GM10248 (cell line): ENCODE results near the gene MTSS2.

Experiments used
- CTCF ChIA-PET: fragments of 300-600 bp; sonication (Branson Sonifier 250); formaldehyde crosslinking; extraction: SDS; loops from one replicate; lab custom pipeline; 2021; ENCODE audit warnings: antibody characterized with exemption; lab: Yijun Ruan, JAX
- POLR2A ChIA-PET: fragments of 350-650 bp; sonication (Branson Sonifier 250); formaldehyde crosslinking; extraction: SDS; loops from one replicate; lab custom pipeline; 2020; ENCODE audit warnings: antibody characterized with exemption; lab: Yijun Ruan, JAX
- DNase-seq: peaks from one replicate; pipeline ENCODE4 v3.0.0; 2012; ENCODE audit errors: extremely low spot score
- CTCF ChIP-seq: IDR thresholded peaks from 2 replicates; pipeline ENCODE4 v1.5.1; 2012; ENCODE audit warnings: mild to moderate bottlenecking, low read depth; ENCODE audit errors: extremely low read depth, missing control alignments, control extremely low read depth

Gene MTSS2

GRCh38 chr16:70711211-70712031, 25.6 kb upstream of the MTSS2 start:
- ChIA-PET POLR2A (no interaction called here), CTCF (interaction anchor here (1.3 kb wide), 1 partner anchor 17 kb away, joined by 3 read pairs; no protein-coding TSS in a partner anchor)
- DNase-seq = no peak
- TF ChIP-seq CTCF = no peak

- TF ChIP-seq CTCF = no peak
- CTCF ChIA-PET = interaction anchor here (0.7 to 1.3 kb wide), 2 partner anchors 18 to 56 kb away, joined by 3 to 4 read pairs; no protein-coding TSS in a partner anchor
- no peak for DNase-seq
- POLR2A ChIA-PET = no interaction called here
These were observed 24.8 kb upstream of the MTSS2 start for GRCh38 chr16:70710422-70711210.

GRCh38 chr16:70709942-70710341, 24.1 kb upstream of the MTSS2 start:
- no peak for DNase-seq
- TF ChIP-seq CTCF = no peak
- CTCF ChIA-PET = interaction anchor here (1.3 kb wide), 1 partner anchor 10 kb away, joined by 4 read pairs; no protein-coding TSS in a partner anchor
- POLR2A ChIA-PET = no interaction called here

GRCh38 chr16:70709457-70709856, 23.6 kb upstream of the MTSS2 start:
- TF ChIP-seq CTCF = no peak
- no peak for DNase-seq
- CTCF ChIA-PET = interaction anchor here (1.3 kb wide), 1 partner anchor 10 kb away, joined by 4 read pairs; no protein-coding TSS in a partner anchor
- POLR2A ChIA-PET = no interaction called here

GRCh38 chr16:70708366-70709246, 22.8 kb upstream of the MTSS2 start:
- TF ChIP-seq CTCF = no peak
- ChIA-PET CTCF (interaction anchor here (1.3 kb wide), 1 partner anchor 11 kb away, joined by 4 read pairs; no protein-coding TSS in a partner anchor), POLR2A (no interaction called here)
- no peak for DNase-seq

- ChIA-PET CTCF (no interaction called here), POLR2A (no interaction called here)
- no peak for TF ChIP-seq CTCF
- DNase-seq = no peak
These were observed 21.2 kb upstream of the MTSS2 start for GRCh38 chr16:70706948-70707465.
